Activated CD8-positive, alpha-beta T cell treated with anti-CD3 and anti-CD28 coated beads for 36 hours (primary cell): Measurements from ENCODE around the gene GJD3. TPM values are rescaled to one million over a fixed set of nuclear protein-coding genes. Genes with fewer than 3 reads are reported as not detected.

ENCODE experiments used
- ATAC-seq: fragments of 200-7000 bp; cut with Tn5 transposase; one replicate; pipeline ENCODE4 v1.10.0; 2021; ENCODE audit warnings: mild to moderate bottlenecking, moderate library complexity
- CTCF ChIA-PET: fragments of 350-600 bp; sonication (Branson Sonifier 250); formaldehyde crosslinking; loops from one replicate; lab custom pipeline; 2021; ENCODE audit warnings: antibody characterized with exemption; lab: Charles Lee
- POLR2A ChIA-PET: fragments of 350-600 bp; sonication (Branson Sonifier 250); formaldehyde crosslinking; loops from one replicate; lab custom pipeline; 2021; ENCODE audit warnings: antibody characterized with exemption; lab: Charles Lee
- DNase-seq: peaks from one replicate; pipeline ENCODE4 v3.0.0-alpha.2; 2020
- H3K27ac Mint-ChIP-seq: one replicate; pipeline ENCODE4 v1.8.0; 2021; ENCODE audit warnings: mild to moderate bottlenecking, mixed read lengths
- H3K27me3 Mint-ChIP-seq: one replicate; pipeline ENCODE4 v1.8.0; 2021; ENCODE audit warnings: mixed read lengths
- H3K36me3 Mint-ChIP-seq: one replicate; pipeline ENCODE4 v1.8.0; 2021; ENCODE audit warnings: low read depth, mixed read lengths
- H3K4me1 Mint-ChIP-seq: one replicate; pipeline ENCODE4 v1.8.0; 2021; ENCODE audit warnings: low read depth, mixed read lengths
- H3K4me3 Mint-ChIP-seq: one replicate; pipeline ENCODE4 v1.8.0; 2021; ENCODE audit warnings: mild to moderate bottlenecking, moderate library complexity, mixed read lengths
- H3K9me3 Mint-ChIP-seq: one replicate; pipeline ENCODE4 v1.8.0; 2021; ENCODE audit warnings: mixed read lengths
- intact Hi-C: fragments of 100-400 bp; cut with micrococcal nuclease; formaldehyde crosslinking; loops from one replicate; pipeline ENCODE4 v1.10.0; 2022
- total RNA-seq, 2 experiments: library from RNA; stranded (reverse); gene quantifications; one replicate each; pipeline ENCODE4 v1.2.3, GENCODE V29; 2021
- TF ChIP-seq, protein P1 (sequence below): fragments of 200-600 bp; IDR thresholded peaks from one replicate; pipeline ENCODE4 v1.8.0; 2022; ENCODE audit warnings: antibody characterized with exemption, mild to moderate bottlenecking

Gene GJD3
- total RNA-seq, 2 experiments from 2014 or later: not detected

- peaks cover 5% of the 10 kb centered on the region for H3K4me1 Mint-ChIP-seq
- TF ChIP-seq, protein P1, sequence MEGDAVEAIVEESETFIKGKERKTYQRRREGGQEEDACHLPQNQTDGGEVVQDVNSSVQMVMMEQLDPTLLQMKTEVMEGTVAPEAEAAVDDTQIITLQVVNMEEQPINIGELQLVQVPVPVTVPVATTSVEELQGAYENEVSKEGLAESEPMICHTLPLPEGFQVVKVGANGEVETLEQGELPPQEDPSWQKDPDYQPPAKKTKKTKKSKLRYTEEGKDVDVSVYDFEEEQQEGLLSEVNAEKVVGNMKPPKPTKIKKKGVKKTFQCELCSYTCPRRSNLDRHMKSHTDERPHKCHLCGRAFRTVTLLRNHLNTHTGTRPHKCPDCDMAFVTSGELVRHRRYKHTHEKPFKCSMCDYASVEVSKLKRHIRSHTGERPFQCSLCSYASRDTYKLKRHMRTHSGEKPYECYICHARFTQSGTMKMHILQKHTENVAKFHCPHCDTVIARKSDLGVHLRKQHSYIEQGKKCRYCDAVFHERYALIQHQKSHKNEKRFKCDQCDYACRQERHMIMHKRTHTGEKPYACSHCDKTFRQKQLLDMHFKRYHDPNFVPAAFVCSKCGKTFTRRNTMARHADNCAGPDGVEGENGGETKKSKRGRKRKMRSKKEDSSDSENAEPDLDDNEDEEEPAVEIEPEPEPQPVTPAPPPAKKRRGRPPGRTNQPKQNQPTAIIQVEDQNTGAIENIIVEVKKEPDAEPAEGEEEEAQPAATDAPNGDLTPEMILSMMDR: no peak
- H3K27me3 Mint-ChIP-seq: peaks cover 4% of the 10 kb centered on the region
- H3K27ac Mint-ChIP-seq: no peak overlapping the region
- no peak for DNase-seq
- POLR2A ChIA-PET: interaction anchor here (0.7 to 1.6 kb wide), 3 partner anchors 12 to 282 kb away, joined by 3 to 4 read pairs (median 3); no protein-coding TSS in a partner anchor
- CTCF ChIA-PET: interaction anchor here (1.0 to 9.5 kb wide), 7 partner anchors 10 to 282 kb away, joined by 3 to 168 read pairs (median 5); no protein-coding TSS in a partner anchor
- H3K9me3 Mint-ChIP-seq: no peaks in the 10 kb centered on the region
- no peaks in the 10 kb centered on the region for H3K36me3 Mint-ChIP-seq
- no peak for ATAC-seq
- H3K4me3 Mint-ChIP-seq: no peak overlapping the region
- intact Hi-C loops: no loop called here
These were observed 369 bp upstream of the GJD3 start for GRCh38 chr17:40364906-40365305.

- ATAC-seq: peak; percentile 18
- H3K4me3 Mint-ChIP-seq: peak overlapping the region; percentile 72
- no peak overlapping the region for H3K27ac Mint-ChIP-seq
- peaks cover 4% of the 10 kb centered on the region for H3K27me3 Mint-ChIP-seq
- TF ChIP-seq, protein P1: no peak
- H3K36me3 Mint-ChIP-seq: no peaks in the 10 kb centered on the region
- no peaks in the 10 kb centered on the region for H3K9me3 Mint-ChIP-seq
- ChIA-PET CTCF (interaction anchor here (0.7 to 26.3 kb wide), 34 partner anchors 8 to 284 kb away, joined by 3 to 780 read pairs (median 5); partner anchors contain the start of genes CDC6, IGFBP4, RARA and SMARCE1), POLR2A (interaction anchor here (1.0 to 1.4 kb wide), 7 partner anchors 18 to 197 kb away, joined by 3 to 6 read pairs (median 3); no protein-coding TSS in a partner anchor)
- peak; percentile 45 for DNase-seq
- intact Hi-C loops: no loop called here
- H3K4me1 Mint-ChIP-seq: peaks cover 6% of the 10 kb centered on the region
These were observed 1.3 kb downstream of the GJD3 start for GRCh38 chr17:40363111-40363827.

DNA sequence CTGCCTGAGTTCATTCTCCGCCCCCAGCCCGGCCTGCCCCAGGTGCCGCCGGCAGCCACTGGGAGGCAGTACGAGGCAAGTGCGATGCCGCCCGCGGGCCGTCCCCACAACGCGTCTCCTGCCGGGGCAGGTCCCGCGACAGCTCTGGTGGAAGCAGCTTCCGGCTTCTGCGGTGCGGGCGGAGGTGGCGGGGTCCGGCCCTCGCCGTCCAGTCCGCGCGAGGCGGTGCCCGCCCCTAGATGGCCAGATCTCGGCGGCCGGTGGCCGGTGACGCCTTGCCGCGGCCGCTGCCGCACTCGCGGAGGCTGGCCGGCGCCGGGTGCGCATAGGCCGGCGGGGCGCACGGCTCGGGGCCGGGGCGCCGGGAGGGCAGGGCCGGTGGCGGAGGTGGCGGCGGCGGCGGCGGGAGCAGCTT, 1.8 kb downstream of the GJD3 start:
- intact Hi-C loops: no loop called here
- ChIA-PET CTCF (interaction anchor here (0.7 to 26.3 kb wide), 35 partner anchors 10 to 285 kb away, joined by 3 to 780 read pairs (median 5); partner anchors contain the start of genes CDC6, IGFBP4, RARA and SMARCE1), POLR2A (interaction anchor here (1.0 to 1.4 kb wide), 7 partner anchors 17 to 198 kb away, joined by 3 to 6 read pairs (median 3); no protein-coding TSS in a partner anchor)
- ATAC-seq (peak; percentile 90), DNase-seq (peak; percentile 93)
- H3K4me1 Mint-ChIP-seq: peaks cover 6% of the 10 kb centered on the region
- peaks cover 4% of the 10 kb centered on the region for H3K27me3 Mint-ChIP-seq
- H3K36me3 Mint-ChIP-seq: no peaks in the 10 kb centered on the region
- TF ChIP-seq, protein P1: peak; percentile 88
- peak overlapping the region; percentile 72 for H3K4me3 Mint-ChIP-seq
- H3K9me3 Mint-ChIP-seq: no peaks in the 10 kb centered on the region
- H3K27ac Mint-ChIP-seq: no peak overlapping the region

DNA sequence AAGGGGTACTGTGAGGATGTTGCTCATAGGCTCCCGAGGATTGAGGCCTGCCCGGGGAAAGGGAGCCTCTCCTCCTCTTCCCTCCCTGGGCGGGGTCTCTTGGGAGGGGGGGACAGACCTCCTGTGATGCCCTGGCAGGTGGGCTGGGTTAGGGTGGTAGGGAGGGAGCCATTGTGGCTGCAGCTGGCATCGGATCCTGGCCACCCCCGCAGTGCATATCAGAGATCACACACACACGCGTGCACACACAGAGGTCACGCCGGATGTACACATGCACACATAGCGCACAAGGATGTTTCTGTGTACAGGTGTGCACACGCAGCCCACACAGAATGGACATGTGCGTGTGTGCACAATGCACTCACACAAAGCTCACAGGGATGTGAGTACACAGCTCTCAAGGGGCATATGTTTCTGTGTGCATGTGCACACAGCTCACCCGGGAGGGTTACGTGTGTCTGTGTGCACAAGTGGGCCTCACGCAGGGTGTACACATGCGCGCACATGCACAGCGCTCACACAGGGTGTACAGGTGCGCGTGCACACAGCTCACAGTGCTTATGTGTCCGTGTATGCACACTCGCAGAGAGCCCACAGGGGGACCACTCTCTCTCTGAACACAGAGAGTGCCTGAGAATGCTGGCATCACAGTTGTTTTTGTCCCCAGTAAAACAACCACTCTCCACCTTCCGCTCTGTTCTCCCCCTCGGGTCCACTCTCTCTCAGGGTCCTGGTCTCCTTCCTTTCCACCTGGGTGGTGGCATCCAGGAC, 2.4 kb downstream of the GJD3 start:
- TF ChIP-seq, protein P1: no peak
- H3K4me3 Mint-ChIP-seq: peak overlapping the region; percentile 55
- intact Hi-C loops: no loop called here
- DNase-seq: no peak
- no peaks in the 10 kb centered on the region for H3K36me3 Mint-ChIP-seq
- ChIA-PET CTCF (interaction anchor here (0.7 to 26.3 kb wide), 33 partner anchors 10 to 444 kb away, joined by 3 to 780 read pairs (median 5); partner anchors contain the start of genes CDC6, GSDMB, IGFBP4 and RARA), POLR2A (interaction anchor here (1.0 to 1.4 kb wide), 11 partner anchors 9 to 201 kb away, joined by 3 to 6 read pairs (median 3); partner anchors contain the start of genes RARA and TOP2A)
- H3K9me3 Mint-ChIP-seq: no peaks in the 10 kb centered on the region
- peaks cover 4% of the 10 kb centered on the region for H3K27me3 Mint-ChIP-seq
- ATAC-seq: peak; percentile 9
- no peak overlapping the region for H3K27ac Mint-ChIP-seq
- peaks cover 8% of the 10 kb centered on the region for H3K4me1 Mint-ChIP-seq
